Activated naive CD4-positive, alpha-beta T cell treated with anti-CD3 and anti-CD28 coated beads for 36 hours (primary cell): ENCODE measurements around the gene MICAL3. TPM values are rescaled to one million over a fixed set of nuclear protein-coding genes. Genes with fewer than 3 reads are reported as not detected.
"Not testable (repeated sequence)": the region's sequence is repeated elsewhere in the genome, so short reads cannot be mapped to it uniquely, and the experiment has no call there.

ENCODE experiments used
- CTCF ChIA-PET: fragments of 350-600 bp; sonication (Branson Sonifier 250); formaldehyde crosslinking; loops from one replicate; lab custom pipeline; 2021; ENCODE audit warnings: antibody characterized with exemption; lab: Charles Lee
- DNase-seq: peaks from one replicate; pipeline ENCODE4 v3.0.0-alpha.2; 2020
- H3K27ac Mint-ChIP-seq: one replicate; pipeline ENCODE4 v1.8.0; 2021; ENCODE audit warnings: mild to moderate bottlenecking, mixed read lengths
- H3K27me3 Mint-ChIP-seq: one replicate; pipeline ENCODE4 v1.8.0; 2021; ENCODE audit warnings: low read depth, mixed read lengths
- H3K36me3 Mint-ChIP-seq: one replicate; pipeline ENCODE4 v1.8.0; 2021; ENCODE audit warnings: low read depth, mixed read lengths
- H3K4me1 Mint-ChIP-seq: one replicate; pipeline ENCODE4 v1.8.0; 2021; ENCODE audit warnings: low read depth, mixed read lengths
- H3K4me3 Mint-ChIP-seq: one replicate; pipeline ENCODE4 v1.8.0; 2021; ENCODE audit warnings: mild to moderate bottlenecking, moderate library complexity, mixed read lengths
- H3K9me3 Mint-ChIP-seq: one replicate; pipeline ENCODE4 v1.8.0; 2021; ENCODE audit warnings: mixed read lengths
- intact Hi-C: fragments of 100-400 bp; cut with micrococcal nuclease; formaldehyde crosslinking; loops from one replicate; pipeline ENCODE4 v1.15.1; 2023
- total RNA-seq, 2 experiments: library from RNA; stranded (reverse); gene quantifications; one replicate each; pipeline ENCODE4 v1.2.3, GENCODE V29; 2021

MICAL3 gene
- total RNA-seq, 2 experiments from 2014 or later = 21.0 to 25.8 TPM

DNA sequence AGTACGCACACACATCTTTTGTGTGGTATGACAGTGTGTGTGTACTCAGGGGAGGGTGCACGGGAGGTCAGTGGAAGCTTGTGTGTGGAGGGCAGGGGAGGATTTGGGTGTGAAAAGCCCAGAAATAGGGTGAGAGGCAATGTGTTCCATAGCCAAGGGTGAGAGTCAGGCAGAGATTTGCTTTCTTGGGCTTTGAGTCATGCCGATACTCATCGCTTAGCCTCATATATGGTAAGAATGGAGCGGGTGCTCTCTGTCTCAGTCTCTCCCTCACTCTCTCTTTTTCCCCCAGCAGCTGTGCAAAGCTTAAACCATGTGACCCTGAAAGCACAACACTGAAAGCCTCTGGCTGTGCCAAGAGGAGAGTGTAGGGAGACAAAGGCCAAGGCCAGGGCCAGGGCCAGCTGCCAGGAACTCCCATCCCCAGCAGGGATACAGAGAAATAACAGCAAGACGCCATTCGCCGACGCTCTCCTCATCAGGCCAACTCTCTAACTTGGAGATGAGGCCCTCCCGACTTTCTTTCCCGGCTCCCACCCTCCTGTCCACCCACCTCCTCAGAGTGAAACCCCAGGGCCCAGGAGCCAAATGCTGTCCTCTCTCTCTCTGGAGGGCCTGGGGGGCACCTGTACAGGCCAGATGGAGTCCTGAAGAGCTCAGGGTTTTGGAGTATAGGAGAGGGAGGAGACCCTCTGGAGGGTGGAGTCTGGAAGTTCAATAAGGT is 20.3 kb upstream of the MICAL3 start:
- H3K9me3 Mint-ChIP-seq = no peaks in the 10 kb centered on the region
- H3K27ac Mint-ChIP-seq = no peak overlapping the region
- CTCF ChIA-PET = no interaction called here

DNA sequence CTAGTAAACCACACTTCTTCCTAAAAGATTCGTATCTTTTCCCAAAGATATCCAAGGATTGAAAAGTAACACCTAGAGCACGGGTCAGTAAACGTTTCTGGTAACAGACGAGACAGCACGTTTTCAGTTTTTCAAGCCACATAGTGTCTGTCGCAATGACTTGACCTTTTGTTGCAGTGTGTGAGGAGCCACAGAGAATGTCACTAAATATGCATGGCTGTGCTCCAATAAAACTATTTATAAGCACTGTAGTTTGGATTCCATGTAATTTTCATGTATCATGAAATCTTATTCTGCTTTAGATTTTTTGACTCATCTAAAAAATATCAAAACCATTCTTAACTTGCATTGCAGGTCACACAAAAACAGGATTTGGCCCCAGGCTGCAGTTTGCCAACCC is 18.3 kb upstream of the MICAL3 start:
- Mint-ChIP-seq H3K27ac (no peak overlapping the region), H3K27me3 (peaks cover 2% of the 10 kb centered on the region), H3K4me1 (no peaks in the 10 kb centered on the region), H3K9me3 (no peaks in the 10 kb centered on the region), H3K4me3 (no peak overlapping the region), H3K36me3 (no peaks in the 10 kb centered on the region)
- DNase-seq = no peak
- CTCF ChIA-PET = no interaction called here
- intact Hi-C loops = no loop called here

More for the DNA sequence above, 20.3 kb upstream of the MICAL3 start:
- DNase-seq = no peak
- Mint-ChIP-seq H3K36me3 (no peaks in the 10 kb centered on the region), H3K27me3 (peaks cover 2% of the 10 kb centered on the region), H3K4me1 (no peaks in the 10 kb centered on the region), H3K4me3 (no peak overlapping the region)
- intact Hi-C loops = no loop called here

GRCh38 chr22:18040898-18041297 is 16.5 kb upstream of the MICAL3 start:
- intact Hi-C loops, H3K36me3 Mint-ChIP-seq, H3K9me3 Mint-ChIP-seq, DNase-seq, CTCF ChIA-PET, H3K4me1 Mint-ChIP-seq, H3K4me3 Mint-ChIP-seq, H3K27me3 Mint-ChIP-seq, H3K27ac Mint-ChIP-seq: not testable (repeated sequence)

- H3K27me3 Mint-ChIP-seq = peaks cover 2% of the 10 kb centered on the region
- CTCF ChIA-PET = no interaction called here
- no peak overlapping the region for H3K4me3 Mint-ChIP-seq
- no peaks in the 10 kb centered on the region for H3K9me3 Mint-ChIP-seq
- no peak overlapping the region for H3K27ac Mint-ChIP-seq
- no peak for DNase-seq
- H3K36me3 Mint-ChIP-seq = no peaks in the 10 kb centered on the region
- intact Hi-C loops = no loop called here
- no peaks in the 10 kb centered on the region for H3K4me1 Mint-ChIP-seq
Observed at GRCh38 chr22:18035751-18036150, 11.4 kb upstream of the MICAL3 start.

GRCh38 chr22:18034076-18034475 is 9.7 kb upstream of the MICAL3 start:
- Mint-ChIP-seq H3K36me3 (no peaks in the 10 kb centered on the region), H3K27me3 (no peaks in the 10 kb centered on the region), H3K4me1 (no peaks in the 10 kb centered on the region), H3K4me3 (no peak overlapping the region), H3K27ac (no peak overlapping the region), H3K9me3 (no peaks in the 10 kb centered on the region)
- intact Hi-C loops = no loop called here
- no peak for DNase-seq
- CTCF ChIA-PET = interaction anchor here (0.6 kb wide), 1 partner anchor 9 kb away, joined by 3 read pairs; no protein-coding TSS in a partner anchor

- H3K27me3 Mint-ChIP-seq = no peaks in the 10 kb centered on the region
- H3K4me1 Mint-ChIP-seq = no peaks in the 10 kb centered on the region
- no peak overlapping the region for H3K27ac Mint-ChIP-seq
- H3K36me3 Mint-ChIP-seq = no peaks in the 10 kb centered on the region
- H3K4me3 Mint-ChIP-seq = no peak overlapping the region
- intact Hi-C loops = no loop called here
- CTCF ChIA-PET = interaction anchor here (0.7 to 1.1 kb wide), 2 partner anchors 9 to 203 kb away, joined by 3 read pairs; partner anchors contain the start of gene MICAL3
- H3K9me3 Mint-ChIP-seq = no peaks in the 10 kb centered on the region
- DNase-seq = no peak
Observed at GRCh38 chr22:18033204-18033998, 9.0 kb upstream of the MICAL3 start.

DNA sequence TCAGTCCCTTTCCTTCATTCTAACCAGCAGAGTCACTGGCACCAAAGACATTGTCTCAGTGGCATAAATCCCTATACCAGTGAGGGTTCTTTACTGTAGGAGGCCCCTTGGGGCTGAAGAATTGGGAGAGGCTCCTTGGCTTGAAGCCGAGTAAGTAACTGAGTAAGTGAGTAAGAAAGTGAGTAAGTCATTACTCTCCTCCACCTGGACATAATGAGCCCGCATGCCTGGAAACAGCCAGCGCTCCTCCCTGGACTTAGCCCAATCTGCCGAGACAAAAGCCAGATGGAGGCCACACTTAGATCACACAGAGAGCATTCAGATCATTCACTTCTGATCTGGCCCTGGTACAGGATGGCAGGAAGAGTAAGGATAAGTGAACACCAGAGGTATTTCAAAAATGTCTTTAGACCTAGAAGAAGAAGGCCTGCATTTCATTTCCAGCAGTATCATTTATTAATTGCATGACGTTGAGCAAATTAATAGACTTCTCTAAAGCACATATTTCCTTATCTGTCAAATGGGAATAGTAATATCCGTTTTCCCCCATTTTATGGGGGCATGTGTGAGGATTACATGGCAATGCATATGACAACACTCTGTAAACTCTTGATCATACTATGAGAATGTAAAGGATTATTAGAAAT is 8.2 kb upstream of the MICAL3 start:
- H3K9me3 Mint-ChIP-seq = no peaks in the 10 kb centered on the region
- DNase-seq = no peak
- H3K4me3 Mint-ChIP-seq = no peak overlapping the region
- CTCF ChIA-PET = interaction anchor here (1.1 kb wide), 1 partner anchor 202 kb away, joined by 3 read pairs; no protein-coding TSS in a partner anchor
- no peaks in the 10 kb centered on the region for H3K4me1 Mint-ChIP-seq
- no peaks in the 10 kb centered on the region for H3K27me3 Mint-ChIP-seq
- intact Hi-C loops = no loop called here
- H3K27ac Mint-ChIP-seq = no peak overlapping the region
- H3K36me3 Mint-ChIP-seq = no peaks in the 10 kb centered on the region

GRCh38 chr22:18031695-18032454 is 7.5 kb upstream of the MICAL3 start:
- Mint-ChIP-seq H3K27ac (no peak overlapping the region), H3K27me3 (no peaks in the 10 kb centered on the region), H3K4me3 (no peak overlapping the region), H3K36me3 (no peaks in the 10 kb centered on the region), H3K9me3 (no peaks in the 10 kb centered on the region), H3K4me1 (no peaks in the 10 kb centered on the region)
- CTCF ChIA-PET = interaction anchor here (0.6 kb wide), 1 partner anchor 94 kb away, joined by 4 read pairs; no protein-coding TSS in a partner anchor
- intact Hi-C loops = no loop called here
- DNase-seq = no peak

DNA sequence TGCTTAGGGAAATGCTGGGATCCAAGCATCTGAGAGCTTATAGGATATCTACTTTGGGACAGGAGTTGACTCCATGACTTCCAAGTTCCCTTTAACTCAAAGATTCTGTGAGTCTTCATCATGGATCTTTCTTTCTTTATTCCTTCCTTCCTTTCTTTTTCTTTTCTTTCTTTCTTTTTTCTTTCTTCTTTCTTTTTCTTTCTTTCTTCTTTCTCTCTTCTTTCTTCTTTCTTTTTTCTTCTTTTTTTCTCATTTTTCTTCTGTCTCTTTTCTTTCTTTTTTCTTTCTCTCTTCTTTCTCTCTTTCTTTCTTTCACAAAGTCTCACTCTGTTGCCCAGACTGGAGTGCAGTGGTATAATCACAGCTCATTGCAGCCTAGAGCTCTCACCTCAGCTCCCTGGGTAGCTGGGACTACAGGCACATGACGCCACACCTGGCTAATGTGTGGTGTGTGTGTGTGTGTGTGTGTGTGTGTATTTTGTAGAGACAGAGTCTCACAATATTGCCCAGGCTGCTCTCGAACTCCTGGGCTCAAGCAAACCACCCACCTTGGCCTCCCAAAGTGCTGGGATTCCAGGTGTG is 5.4 kb upstream of the MICAL3 start:
- Mint-ChIP-seq H3K36me3 (no peaks in the 10 kb centered on the region), H3K27me3 (peaks cover 10% of the 10 kb centered on the region), H3K4me3 (no peak overlapping the region), H3K9me3 (no peaks in the 10 kb centered on the region), H3K27ac (no peak overlapping the region), H3K4me1 (peaks cover 3% of the 10 kb centered on the region)
- intact Hi-C loops = loop anchor here (10.0 kb wide), 1 partner anchor 135 kb away; no protein-coding TSS in a partner anchor
- CTCF ChIA-PET = interaction anchor here (1.1 to 1.4 kb wide), 2 partner anchors 46 to 200 kb away, joined by 3 to 4 read pairs; no protein-coding TSS in a partner anchor
- DNase-seq = no peak

DNA sequence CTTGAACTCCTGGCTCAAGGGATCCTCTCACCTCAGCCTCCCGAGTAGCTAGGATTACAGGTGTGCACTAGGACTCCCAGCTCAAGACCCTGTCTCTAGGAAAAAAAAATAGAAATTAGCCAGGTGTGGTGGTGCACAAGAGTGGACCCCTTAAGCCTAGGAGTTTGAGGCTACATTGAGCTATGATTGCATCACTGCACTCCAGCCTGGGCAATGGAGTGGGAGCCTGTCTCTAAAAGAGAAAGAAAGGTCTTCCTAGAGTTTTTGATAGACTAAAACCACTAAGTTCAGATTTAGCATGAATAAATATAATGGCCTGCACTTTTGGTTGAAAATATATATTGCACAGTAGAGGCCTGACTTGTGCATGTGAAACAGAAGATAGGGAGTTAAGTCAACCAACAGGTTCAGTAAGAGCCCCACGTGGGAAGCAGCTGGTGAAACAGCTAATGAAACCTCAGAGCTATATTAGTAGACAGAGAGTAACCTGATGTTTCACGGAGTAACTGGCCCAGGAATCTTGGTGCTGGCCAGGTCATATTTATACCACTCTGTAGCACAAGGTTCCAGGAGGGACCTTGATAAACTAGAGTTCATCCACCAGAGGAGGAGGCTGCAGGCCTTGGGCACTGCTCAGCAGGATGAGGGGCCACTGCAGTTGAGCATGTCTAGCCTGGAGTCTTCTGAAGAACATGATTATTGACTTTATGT is 4.6 kb upstream of the MICAL3 start:
- Mint-ChIP-seq H3K9me3 (no peaks in the 10 kb centered on the region), H3K27me3 (peaks cover 14% of the 10 kb centered on the region), H3K36me3 (no peaks in the 10 kb centered on the region), H3K4me3 (no peak overlapping the region), H3K4me1 (peaks cover 7% of the 10 kb centered on the region), H3K27ac (no peak overlapping the region)
- intact Hi-C loops = loop anchor here (10.0 kb wide), 1 partner anchor 134 kb away; no protein-coding TSS in a partner anchor
- DNase-seq = no peak
- CTCF ChIA-PET = interaction anchor here (1.1 to 1.4 kb wide), 4 partner anchors 47 to 200 kb away, joined by 3 to 4 read pairs (median 4); no protein-coding TSS in a partner anchor

DNA sequence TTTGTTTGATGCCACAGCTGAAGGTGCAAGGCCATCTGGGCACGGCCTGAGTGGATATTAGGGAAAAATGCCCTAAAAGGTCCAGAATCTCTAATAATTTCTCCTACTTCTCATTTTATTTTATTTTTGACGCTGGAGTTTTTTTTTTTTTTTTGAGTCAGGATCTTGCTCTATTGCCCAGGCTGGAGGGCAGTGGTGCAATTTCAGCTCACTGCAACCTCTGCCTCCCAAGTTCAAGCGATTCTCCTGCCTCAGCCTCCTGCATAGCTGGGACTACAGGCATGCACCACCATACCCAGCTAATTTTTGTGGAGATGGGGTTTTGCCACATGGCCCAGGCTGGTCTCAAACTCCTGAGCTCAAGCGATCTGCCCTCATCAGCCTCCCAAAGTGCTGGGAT is 1.5 kb upstream of the MICAL3 start:
- H3K27me3 Mint-ChIP-seq = peaks cover 27% of the 10 kb centered on the region
- H3K36me3 Mint-ChIP-seq, DNase-seq: not testable (repeated sequence)

More for the DNA sequence above, 1.5 kb upstream of the MICAL3 start:
- not testable (repeated sequence) for H3K9me3 Mint-ChIP-seq, H3K27ac Mint-ChIP-seq, H3K4me1 Mint-ChIP-seq, H3K4me3 Mint-ChIP-seq
- CTCF ChIA-PET = interaction anchor here (0.6 to 2.4 kb wide), 5 partner anchors 9 to 198 kb away, joined by 3 to 9 read pairs (median 6); no protein-coding TSS in a partner anchor
- intact Hi-C loops = loop anchor here (10.0 kb wide), 1 partner anchor 131 kb away; no protein-coding TSS in a partner anchor
